ENCODE measurements around the gene GOLGA8T. TPM values are rescaled to one million over a fixed set of nuclear protein-coding genes. Genes with fewer than 3 reads are reported as not detected.
"Not testable (repeated sequence)": the region's sequence is repeated elsewhere in the genome, so short reads cannot be mapped to it uniquely, and the experiment has no call there.

GOLGA8T gene
- total RNA-seq (1 to 10 TPM in 3 of 4 donors, not detected in 1; 1.8 to 2.6 (median 1.8) TPM), polyA plus RNA-seq (0.32 TPM)
- long read RNA-seq, donor 1, partial matches to known transcripts, result 0 of 1 reads
- long read RNA-seq, donor 1, other reads (novel, unspliced or antisense), result 1 of 1 reads
- long read RNA-seq, donor 2, result 0 reads
- long read RNA-seq, donor 3, result 0 reads
- long read RNA-seq, donor 4, result 0 reads

- H3K27me3 ChIP-seq (ENCODE audit: control insufficient read depth, insufficient read depth); H3K27ac ChIP-seq (ENCODE audit: low read length); ATAC-seq; intact Hi-C loops (cut with DNase I); DNase-seq; H3K4me3 ChIP-seq (ENCODE audit: low read length); H3K4me1 ChIP-seq (ENCODE audit: control insufficient read depth, insufficient read depth, low read length); H3K9me3 ChIP-seq (ENCODE audit: control insufficient read depth, low read length): not testable (repeated sequence)
- no CpG with 5 or more reads among the region's 7 CpGs for WGBS
Measured at GRCh38 chr15:30134751-30135150, at the start of gene GOLGA8T. GOLGA8T (plus strand) TSS chr15:30135051; CDS start chr15:30135149, 98 bp downstream.

GRCh38 chr15:30097827-30098226 lies 37.0 kb upstream of the GOLGA8T start:
- DNase-seq; intact Hi-C loops (cut with DNase I); H3K9me3 ChIP-seq (ENCODE audit: control insufficient read depth, low read length); H3K27ac ChIP-seq (ENCODE audit: low read length); ATAC-seq; H3K27me3 ChIP-seq (ENCODE audit: control insufficient read depth, insufficient read depth); H3K4me1 ChIP-seq (ENCODE audit: control insufficient read depth, insufficient read depth, low read length); H3K4me3 ChIP-seq (ENCODE audit: low read length): not testable (repeated sequence)
- no CpG with 5 or more reads among the region's 8 CpGs for whole genome bisulfite sequencing

- intact Hi-C loops (cut with DNase I); H3K27me3 ChIP-seq (ENCODE audit: control insufficient read depth, insufficient read depth); DNase-seq; H3K27ac ChIP-seq (ENCODE audit: low read length); ATAC-seq; H3K4me3 ChIP-seq (ENCODE audit: low read length); H3K4me1 ChIP-seq (ENCODE audit: control insufficient read depth, insufficient read depth, low read length); H3K9me3 ChIP-seq (ENCODE audit: control insufficient read depth, low read length): not testable (repeated sequence)
- no CpG with 5 or more reads among the region's 12 CpGs for WGBS
Measured at GRCh38 chr15:30102890-30103289, 32.0 kb upstream of the GOLGA8T start.

- H3K27ac ChIP-seq (ENCODE audit: low read length); H3K27me3 ChIP-seq (ENCODE audit: control insufficient read depth, insufficient read depth); H3K9me3 ChIP-seq (ENCODE audit: control insufficient read depth, low read length); intact Hi-C loops (cut with DNase I); H3K4me1 ChIP-seq (ENCODE audit: control insufficient read depth, insufficient read depth, low read length): not testable (repeated sequence)
- H3K4me3 ChIP-seq (ENCODE audit: low read length), result peak overlapping the region; percentile 42
- DNase-seq (peak in 1 of 3 donors; percentile 0), ATAC-seq (peak; percentile 72 to 85)
- 3% methylated on average over 22 of the region's 42 CpGs for WGBS
Measured at GRCh38 chr15:30103941-30104507, 30.8 kb upstream of the GOLGA8T start.

GRCh38 chr15:30110591-30110990 lies 24.3 kb upstream of the GOLGA8T start:
- H3K27me3 ChIP-seq (ENCODE audit: control insufficient read depth, insufficient read depth); H3K9me3 ChIP-seq (ENCODE audit: control insufficient read depth, low read length); H3K27ac ChIP-seq (ENCODE audit: low read length); H3K4me3 ChIP-seq (ENCODE audit: low read length); ATAC-seq; H3K4me1 ChIP-seq (ENCODE audit: control insufficient read depth, insufficient read depth, low read length); intact Hi-C loops (cut with DNase I); DNase-seq: not testable (repeated sequence)
- WGBS, result no CpG with 5 or more reads among the region's 4 CpGs

- ATAC-seq; H3K4me1 ChIP-seq (ENCODE audit: control insufficient read depth, insufficient read depth, low read length); intact Hi-C loops (cut with DNase I); DNase-seq; H3K4me3 ChIP-seq (ENCODE audit: low read length); H3K27ac ChIP-seq (ENCODE audit: low read length); H3K9me3 ChIP-seq (ENCODE audit: control insufficient read depth, low read length); H3K27me3 ChIP-seq (ENCODE audit: control insufficient read depth, insufficient read depth): not testable (repeated sequence)
- 6% methylated on average over 1 of the region's 2 CpGs for WGBS
Measured at GRCh38 chr15:30130066-30130465, 4.8 kb upstream of the GOLGA8T start.

- H3K27ac ChIP-seq (ENCODE audit: low read length); DNase-seq; H3K27me3 ChIP-seq (ENCODE audit: control insufficient read depth, insufficient read depth); intact Hi-C loops (cut with DNase I); H3K9me3 ChIP-seq (ENCODE audit: control insufficient read depth, low read length); H3K4me3 ChIP-seq (ENCODE audit: low read length); H3K4me1 ChIP-seq (ENCODE audit: control insufficient read depth, insufficient read depth, low read length); ATAC-seq: not testable (repeated sequence)
- WGBS, result 61% methylated on average over 3 of the region's 5 CpGs
Measured at GRCh38 chr15:30143246-30143645, 8.4 kb downstream of the GOLGA8T start.

GRCh38 chr15:30149891-30150290 lies 15.0 kb downstream of the GOLGA8T start:
- H3K4me1 ChIP-seq (ENCODE audit: control insufficient read depth, insufficient read depth, low read length); H3K27me3 ChIP-seq (ENCODE audit: control insufficient read depth, insufficient read depth); H3K4me3 ChIP-seq (ENCODE audit: low read length); H3K27ac ChIP-seq (ENCODE audit: low read length); ATAC-seq; H3K9me3 ChIP-seq (ENCODE audit: control insufficient read depth, low read length); intact Hi-C loops (cut with DNase I); DNase-seq: not testable (repeated sequence)
- no CpG with 5 or more reads among the region's 8 CpGs for WGBS

- H3K9me3 ChIP-seq (ENCODE audit: control insufficient read depth, low read length); H3K27me3 ChIP-seq (ENCODE audit: control insufficient read depth, insufficient read depth); intact Hi-C loops (cut with DNase I); H3K4me1 ChIP-seq (ENCODE audit: control insufficient read depth, insufficient read depth, low read length); ATAC-seq; H3K27ac ChIP-seq (ENCODE audit: low read length); DNase-seq; H3K4me3 ChIP-seq (ENCODE audit: low read length): not testable (repeated sequence)
- WGBS, result 82% methylated on average over 4 of the region's 4 CpGs
Measured at GRCh38 chr15:30162479-30163357, 27.9 kb downstream of the GOLGA8T start.

GRCh38 chr15:30163759-30164158 lies 28.9 kb downstream of the GOLGA8T start:
- DNase-seq; H3K9me3 ChIP-seq (ENCODE audit: control insufficient read depth, low read length); H3K4me1 ChIP-seq (ENCODE audit: control insufficient read depth, insufficient read depth, low read length); intact Hi-C loops (cut with DNase I); H3K27ac ChIP-seq (ENCODE audit: low read length); H3K4me3 ChIP-seq (ENCODE audit: low read length); H3K27me3 ChIP-seq (ENCODE audit: control insufficient read depth, insufficient read depth): not testable (repeated sequence)
- peak; percentile 56 to 66 for ATAC-seq
- 60% methylated on average over 1 of the region's 2 CpGs for WGBS

GRCh38 chr15:30164257-30164656 lies 29.4 kb downstream of the GOLGA8T start:
- DNase-seq; H3K27ac ChIP-seq (ENCODE audit: low read length); H3K4me1 ChIP-seq (ENCODE audit: control insufficient read depth, insufficient read depth, low read length); H3K9me3 ChIP-seq (ENCODE audit: control insufficient read depth, low read length); H3K4me3 ChIP-seq (ENCODE audit: low read length); intact Hi-C loops (cut with DNase I); ATAC-seq; H3K27me3 ChIP-seq (ENCODE audit: control insufficient read depth, insufficient read depth): not testable (repeated sequence)
- WGBS, result 38% methylated on average over 1 of the region's 7 CpGs
